GM19467 (cell line): ENCODE data around the gene CD68.

Source experiments
- ATAC-seq: cut with Tn5 transposase; IDR thresholded peaks from one replicate; pipeline ENCODE4 v1.9.1; 2021; ENCODE audit warnings: mild to moderate bottlenecking, moderate library complexity; ENCODE audit not compliant: unreplicated experiment

The CD68 gene

GRCh38 chr17:7559320-7560171, 19.9 kb upstream of the CD68 start:
- no peak for ATAC-seq

DNA sequence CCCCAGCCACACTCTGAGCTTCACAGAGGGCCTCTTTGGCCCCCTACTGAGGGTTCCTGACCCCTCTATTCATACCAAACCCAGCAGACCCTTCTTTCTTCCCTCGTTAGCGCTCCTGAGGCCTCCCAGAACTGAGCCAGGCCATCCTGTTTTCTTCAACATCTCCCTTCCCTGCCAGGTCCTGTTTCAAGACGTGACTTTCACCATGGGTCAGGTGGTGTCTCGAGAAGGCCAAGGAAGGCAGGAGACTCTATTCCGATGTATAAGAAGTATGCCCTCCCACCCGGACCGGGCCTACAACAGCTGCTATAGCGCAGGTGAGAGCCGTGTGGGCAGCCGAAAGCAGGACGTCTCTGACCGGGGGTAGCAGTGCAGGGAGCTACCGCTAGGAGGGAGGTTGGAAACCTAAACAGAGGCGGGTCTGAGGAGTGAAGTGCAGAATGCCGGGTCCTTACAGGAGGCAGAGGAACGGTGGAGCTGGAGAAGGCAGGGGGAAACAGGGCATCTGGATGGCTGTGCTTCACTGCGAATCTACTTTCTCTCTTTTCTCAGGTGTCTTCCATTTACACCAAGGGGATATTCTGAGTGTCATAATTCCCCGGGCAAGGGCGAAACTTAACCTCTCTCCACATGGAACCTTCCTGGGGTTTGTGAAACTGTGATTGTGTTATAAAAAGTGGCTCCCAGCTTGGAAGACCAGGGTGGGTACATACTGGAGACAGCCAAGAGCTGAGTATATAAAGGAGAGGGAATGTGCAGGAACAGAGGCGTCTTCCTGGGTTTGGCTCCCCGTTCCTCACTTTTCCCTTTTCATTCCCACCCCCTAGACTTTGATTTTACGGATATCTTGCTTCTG, 19.0 kb upstream of the CD68 start:
- no peak for ATAC-seq

DNA sequence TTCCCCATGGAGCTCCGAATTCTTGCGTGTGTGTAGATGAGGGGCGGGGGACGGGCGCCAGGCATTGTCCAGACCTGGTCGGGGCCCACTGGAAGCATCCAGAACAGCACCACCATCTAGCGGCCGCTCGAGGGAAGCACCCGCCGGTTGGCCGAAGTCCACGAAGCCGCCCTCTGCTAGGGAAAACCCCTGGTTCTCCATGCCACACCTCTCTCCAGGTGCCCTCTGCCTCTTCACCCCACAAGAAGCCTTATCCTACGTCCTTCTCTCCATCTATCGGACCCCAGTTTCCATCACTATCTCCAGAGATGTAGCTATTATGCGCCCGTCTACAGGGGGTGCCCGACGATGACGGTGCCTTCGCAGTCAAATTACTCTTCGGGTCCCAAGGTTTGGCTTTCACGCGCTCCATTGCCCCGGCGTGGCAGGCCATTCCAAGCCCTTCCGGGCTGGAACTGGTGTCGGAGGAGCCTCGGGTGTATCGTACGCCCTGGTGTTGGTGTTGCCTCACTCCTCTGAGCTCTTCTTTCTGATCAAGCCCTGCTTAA, 18.3 kb upstream of the CD68 start:
- ATAC-seq: peak; percentile 54

DNA sequence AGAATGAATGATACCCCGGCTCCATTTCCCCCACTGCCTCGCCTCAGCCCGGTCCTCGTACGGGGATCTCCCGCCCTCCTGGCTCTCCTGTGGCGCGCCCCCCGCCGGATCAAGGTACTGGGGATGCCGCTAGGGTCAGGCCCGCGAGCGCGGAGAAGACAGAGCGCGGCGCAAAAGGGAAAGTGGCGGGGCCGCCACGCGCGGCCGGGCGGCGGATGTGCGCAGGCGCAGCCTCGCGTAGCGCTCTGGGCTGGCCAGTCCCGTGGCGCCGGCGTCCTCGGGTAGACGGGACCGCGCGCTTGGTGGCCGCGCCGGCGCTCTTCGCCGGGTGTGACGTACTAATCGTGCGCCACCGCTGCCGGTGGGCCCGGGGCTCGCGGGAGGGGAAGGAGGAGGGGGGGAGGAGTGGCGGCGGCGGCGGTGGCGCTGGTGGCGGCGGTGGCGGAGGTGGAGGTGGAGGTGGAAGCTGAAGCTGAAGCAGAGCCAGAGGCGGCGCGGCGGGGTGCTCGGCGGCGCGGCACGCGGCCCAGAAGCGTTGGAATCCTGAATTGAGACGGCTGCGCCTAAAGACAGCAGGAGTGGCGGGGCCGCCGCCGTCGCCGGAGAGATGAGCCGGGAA, 17.7 kb upstream of the CD68 start, which contains the start of gene SENP3:
TSS of gene SENP3 (plus strand) at position 331 of the 619 bp plus-strand sequence. CDS start 1,158 bp downstream, outside the sequence.
- ATAC-seq: peak; percentile 49

DNA sequence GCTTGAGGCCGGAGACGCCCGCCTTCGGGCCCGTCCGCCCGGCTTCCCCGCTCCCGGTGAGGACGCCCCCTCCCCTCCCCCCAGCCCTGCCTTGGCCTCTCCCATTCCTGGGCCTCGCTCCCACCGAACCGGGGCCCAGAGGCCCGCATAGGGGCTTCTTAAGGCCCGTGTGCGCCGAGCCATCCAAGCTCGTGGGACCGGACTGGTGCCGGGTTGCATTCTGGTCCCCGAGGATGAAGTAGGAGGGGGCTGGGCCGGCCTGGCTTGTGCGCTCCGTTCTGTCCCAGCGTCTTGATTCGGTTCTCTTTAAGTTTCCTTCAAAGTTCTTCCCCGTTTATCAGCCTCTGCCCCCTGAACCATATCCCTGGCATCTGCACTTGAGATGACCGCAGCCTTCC, 17.2 kb upstream of the CD68 start:
- no peak for ATAC-seq

GRCh38 chr17:7563115-7563869, 16.1 kb upstream of the CD68 start:
- ATAC-seq: no peak

DNA sequence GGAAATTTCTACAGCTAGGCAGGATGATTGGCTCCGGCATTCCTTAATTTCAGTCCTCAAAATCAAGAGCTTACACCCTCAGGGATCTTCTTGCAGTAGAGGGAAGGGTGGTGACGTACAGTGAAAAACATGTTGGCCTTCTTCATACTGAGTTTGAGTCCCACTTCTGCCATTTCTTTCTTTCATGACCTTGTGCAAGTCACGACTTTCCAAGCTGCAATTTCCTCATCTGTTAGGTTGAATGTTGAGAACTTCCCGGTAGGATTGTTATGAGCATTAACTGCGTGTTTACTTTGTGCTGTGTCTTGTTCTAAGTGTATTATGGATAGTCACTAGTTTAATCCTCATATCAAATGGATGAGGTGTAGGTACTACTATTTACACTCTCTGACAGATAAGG, 9.9 kb upstream of the CD68 start:
- no peak for ATAC-seq

- ATAC-seq: no peak
These were observed 9.1 kb upstream of the CD68 start for GRCh38 chr17:7570351-7570750.

DNA sequence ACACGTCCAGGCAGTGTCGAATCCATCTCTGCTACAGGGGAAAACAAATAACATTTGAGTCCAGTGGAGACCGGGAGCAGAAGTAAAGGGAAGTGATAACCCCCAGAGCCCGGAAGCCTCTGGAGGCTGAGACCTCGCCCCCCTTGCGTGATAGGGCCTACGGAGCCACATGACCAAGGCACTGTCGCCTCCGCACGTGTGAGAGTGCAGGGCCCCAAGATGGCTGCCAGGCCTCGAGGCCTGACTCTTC, 7.2 kb upstream of the CD68 start:
- ATAC-seq: peak; percentile 89

DNA sequence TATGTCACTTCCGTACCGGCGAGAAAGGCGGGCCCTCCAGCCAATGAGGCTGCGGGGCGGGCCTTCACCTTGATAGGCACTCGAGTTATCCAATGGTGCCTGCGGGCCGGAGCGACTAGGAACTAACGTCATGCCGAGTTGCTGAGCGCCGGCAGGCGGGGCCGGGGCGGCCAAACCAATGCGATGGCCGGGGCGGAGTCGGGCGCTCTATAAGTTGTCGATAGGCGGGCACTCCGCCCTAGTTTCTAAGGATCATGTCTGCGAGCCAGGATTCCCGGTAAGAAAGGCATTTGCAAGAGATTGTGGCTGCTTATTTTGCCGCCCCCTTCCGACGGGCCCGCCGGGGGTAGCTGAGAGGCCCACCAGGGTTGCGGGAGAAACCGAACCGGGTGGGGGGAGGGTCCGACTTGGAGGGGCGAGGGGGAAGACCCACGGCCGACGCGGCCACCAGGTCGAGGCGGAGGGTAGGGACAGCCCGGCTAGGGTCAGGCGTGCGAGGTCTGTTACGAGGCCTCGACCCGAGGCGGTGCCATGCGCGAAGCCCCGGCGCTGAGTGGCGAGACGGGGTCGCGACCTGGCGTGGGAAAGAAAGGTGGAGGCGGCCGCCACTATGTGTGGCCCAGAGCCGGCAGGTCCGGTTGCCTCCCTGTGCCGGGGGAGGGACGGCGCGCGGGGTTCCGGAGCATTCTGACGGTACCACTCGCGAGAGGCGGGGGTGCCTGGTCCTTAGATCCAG, 6.7 kb upstream of the CD68 start:
- no peak for ATAC-seq

DNA sequence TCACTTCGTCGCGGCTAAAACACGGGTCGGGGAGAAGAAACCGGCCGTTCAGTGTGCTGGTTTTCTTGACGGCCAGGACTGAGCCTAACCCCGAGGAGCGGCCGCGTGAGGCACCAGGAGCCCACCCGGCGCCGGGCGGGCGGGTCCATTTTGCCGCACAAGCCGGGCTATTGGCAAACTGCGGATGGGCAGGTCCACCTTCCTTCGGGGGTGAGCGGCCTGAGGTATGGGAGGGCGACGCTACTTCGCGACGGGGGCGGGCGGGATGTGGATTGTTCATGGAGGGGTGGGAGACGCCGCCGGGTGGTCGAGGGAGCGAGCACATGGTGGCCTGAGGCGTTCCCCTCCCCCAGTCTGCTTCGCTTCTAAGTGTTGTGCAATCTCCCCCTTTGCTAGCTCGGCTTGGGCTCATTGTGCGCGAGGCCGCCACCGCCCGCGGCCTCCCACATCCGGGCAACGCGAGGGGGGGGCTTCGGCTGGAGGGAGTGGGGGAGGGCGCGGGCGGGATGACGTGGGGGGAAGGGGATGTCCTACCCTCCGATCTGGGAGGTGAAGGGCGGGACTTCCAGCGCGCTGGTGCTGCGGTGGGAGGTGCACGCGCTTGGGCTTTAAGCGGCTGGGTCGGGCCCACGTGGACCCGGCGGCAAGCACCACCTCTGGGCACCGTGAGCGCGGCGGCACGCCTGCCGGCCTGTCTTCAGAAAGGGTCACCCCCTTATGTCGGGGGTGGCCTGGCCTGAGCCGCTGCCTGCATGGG, 5.9 kb upstream of the CD68 start:
- ATAC-seq: no peak

GRCh38 chr17:7574176-7574953, 5.1 kb upstream of the CD68 start:
- no peak for ATAC-seq

- ATAC-seq: no peak
These were observed 4.0 kb upstream of the CD68 start for GRCh38 chr17:7575481-7575883.

DNA sequence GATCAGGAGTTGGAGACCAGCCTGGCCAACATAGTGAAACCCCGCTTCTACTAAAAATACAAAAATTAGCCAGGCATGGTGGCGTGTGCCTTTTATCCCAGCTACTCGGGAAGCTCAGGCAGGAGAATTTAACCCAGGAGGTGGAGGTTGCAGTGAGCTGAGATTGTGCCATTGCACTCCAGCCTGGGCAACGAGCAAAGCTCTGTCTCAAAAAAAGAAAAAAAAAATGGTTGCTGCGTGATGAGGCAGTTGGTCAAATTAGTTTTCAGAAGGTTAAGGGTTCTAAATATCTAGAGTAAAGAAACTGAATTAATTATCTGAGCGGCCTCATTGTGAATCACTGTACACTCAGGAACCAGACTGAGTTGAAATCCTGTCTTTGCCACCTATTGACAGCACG, 3.5 kb upstream of the CD68 start:
- no peak for ATAC-seq

DNA sequence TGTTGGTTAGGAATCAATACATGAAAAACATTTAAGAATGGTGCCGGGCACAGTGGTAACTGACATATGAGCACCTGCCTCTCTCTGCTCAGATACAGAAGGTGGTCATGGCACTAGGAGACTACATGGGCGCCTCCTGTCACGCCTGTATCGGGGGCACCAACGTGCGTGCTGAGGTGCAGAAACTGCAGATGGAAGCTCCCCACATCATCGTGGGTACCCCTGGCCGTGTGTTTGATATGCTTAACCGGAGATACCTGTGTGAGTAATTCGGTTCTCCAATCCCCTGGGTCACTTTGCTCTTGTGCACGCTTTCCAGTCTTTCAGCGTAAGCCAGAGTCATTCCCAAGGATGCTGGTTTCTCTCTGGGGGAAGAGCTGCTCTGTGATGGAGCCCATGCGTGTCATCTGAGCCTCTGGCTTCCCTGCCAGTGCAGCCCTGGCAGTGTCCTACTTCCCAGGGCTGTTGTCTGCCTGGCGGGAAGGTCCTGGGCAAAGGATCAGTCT, 3.0 kb upstream of the CD68 start:
- ATAC-seq: no peak

DNA sequence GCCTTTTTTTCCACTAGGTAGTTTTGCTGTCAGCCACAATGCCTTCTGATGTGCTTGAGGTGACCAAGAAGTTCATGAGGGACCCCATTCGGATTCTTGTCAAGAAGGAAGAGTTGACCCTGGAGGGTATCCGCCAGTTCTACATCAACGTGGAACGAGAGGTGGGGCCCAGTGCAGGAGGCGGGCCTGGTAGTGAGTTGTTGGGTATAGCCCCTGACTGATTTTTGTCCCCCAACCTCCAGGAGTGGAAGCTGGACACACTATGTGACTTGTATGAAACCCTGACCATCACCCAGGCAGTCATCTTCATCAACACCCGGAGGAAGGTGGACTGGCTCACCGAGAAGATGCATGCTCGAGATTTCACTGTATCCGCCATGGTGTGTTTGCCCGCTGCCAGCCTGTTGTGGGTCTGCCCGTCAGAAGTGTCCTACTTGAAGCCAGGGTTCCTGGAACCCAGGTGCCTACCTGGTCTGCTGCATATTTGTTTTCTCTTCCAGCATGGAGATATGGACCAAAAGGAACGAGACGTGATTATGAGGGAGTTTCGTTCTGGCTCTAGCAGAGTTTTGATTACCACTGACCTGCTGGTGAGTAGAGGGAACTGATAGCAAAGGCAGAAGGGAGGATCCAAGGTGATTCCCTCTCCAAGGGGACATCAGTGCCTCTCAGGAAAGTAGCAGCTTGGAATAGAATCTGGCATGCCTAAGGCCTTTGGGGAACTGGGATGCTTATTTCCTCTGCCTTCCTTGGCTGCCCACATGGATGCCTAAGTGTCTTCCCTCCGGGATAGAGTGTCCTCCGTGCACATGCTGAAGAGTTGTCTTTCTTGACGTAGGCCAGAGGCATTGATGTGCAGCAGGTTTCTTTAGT, 1.9 kb upstream of the CD68 start:
- no peak for ATAC-seq

DNA sequence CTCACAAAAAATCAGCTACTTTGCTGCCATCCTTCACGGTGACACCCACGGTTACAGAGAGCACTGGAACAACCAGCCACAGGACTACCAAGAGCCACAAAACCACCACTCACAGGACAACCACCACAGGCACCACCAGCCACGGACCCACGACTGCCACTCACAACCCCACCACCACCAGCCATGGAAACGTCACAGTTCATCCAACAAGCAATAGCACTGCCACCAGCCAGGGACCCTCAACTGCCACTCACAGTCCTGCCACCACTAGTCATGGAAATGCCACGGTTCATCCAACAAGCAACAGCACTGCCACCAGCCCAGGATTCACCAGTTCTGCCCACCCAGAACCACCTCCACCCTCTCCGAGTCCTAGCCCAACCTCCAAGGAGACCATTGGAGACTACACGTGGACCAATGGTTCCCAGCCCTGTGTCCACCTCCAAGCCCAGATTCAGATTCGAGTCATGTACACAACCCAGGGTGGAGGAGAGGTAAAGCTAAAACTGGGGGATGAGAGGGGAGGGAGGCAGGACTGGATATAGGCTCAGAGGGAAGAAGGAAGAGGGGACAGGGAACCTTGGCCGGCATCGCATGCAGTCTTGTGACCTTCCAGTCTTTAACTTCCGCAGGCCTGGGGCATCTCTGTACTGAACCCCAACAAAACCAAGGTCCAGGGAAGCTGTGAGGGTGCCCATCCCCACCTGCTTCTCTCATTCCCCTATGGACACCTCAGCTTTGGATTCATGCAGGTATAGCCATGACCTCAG, 581 bp downstream of the CD68 start:
- ATAC-seq: no peak
